NCI-H524 treated with DMSO at 0.1 percent for 48 hours (cell line): Measurements from ENCODE around the gene SVOP.
"Not testable (repeated sequence)": the region's sequence is repeated elsewhere in the genome, so short reads cannot be mapped to it uniquely, and the experiment has no call there.

Experiments
- DNase-seq: peaks from one replicate; lab custom pipeline; 2025; lab: John Stamatoyannopoulos, UW

SVOP gene, protein sequence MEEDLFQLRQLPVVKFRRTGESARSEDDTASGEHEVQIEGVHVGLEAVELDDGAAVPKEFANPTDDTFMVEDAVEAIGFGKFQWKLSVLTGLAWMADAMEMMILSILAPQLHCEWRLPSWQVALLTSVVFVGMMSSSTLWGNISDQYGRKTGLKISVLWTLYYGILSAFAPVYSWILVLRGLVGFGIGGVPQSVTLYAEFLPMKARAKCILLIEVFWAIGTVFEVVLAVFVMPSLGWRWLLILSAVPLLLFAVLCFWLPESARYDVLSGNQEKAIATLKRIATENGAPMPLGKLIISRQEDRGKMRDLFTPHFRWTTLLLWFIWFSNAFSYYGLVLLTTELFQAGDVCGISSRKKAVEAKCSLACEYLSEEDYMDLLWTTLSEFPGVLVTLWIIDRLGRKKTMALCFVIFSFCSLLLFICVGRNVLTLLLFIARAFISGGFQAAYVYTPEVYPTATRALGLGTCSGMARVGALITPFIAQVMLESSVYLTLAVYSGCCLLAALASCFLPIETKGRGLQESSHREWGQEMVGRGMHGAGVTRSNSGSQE

DNA sequence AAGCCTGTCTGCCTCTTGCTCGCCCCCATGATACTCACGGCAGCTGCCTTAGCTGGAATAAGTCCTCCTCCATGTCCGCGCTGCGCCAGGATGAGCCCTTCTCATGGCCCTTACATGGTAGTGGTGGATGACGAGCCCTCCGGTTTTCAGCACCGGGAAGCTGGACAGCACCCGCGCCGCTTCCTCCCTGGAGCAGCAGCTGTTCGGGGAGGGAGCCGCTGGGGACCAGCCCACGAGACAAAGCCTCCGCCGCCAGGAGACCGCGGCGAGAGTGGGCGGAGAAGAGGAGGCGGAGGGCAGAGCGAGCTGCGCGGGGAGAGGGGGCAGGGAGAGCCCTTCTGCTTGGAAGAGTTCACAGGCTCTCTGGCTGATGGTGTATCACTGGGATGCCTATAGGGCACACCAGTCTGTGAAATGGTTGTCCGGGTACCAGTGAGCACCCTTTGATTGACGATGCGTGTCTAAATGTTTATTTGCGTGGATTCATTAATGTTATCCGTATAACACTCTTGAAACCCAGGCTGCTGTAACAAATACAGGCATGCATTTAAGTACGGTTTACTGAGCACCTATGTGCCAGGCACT, at the start of gene SVOP:
TSS of gene SVOP (minus strand) at position 273 of the 585 bp plus-strand sequence. CDS start at position 73, 200 bp downstream.
- peak; percentile 64 for DNase-seq

DNA sequence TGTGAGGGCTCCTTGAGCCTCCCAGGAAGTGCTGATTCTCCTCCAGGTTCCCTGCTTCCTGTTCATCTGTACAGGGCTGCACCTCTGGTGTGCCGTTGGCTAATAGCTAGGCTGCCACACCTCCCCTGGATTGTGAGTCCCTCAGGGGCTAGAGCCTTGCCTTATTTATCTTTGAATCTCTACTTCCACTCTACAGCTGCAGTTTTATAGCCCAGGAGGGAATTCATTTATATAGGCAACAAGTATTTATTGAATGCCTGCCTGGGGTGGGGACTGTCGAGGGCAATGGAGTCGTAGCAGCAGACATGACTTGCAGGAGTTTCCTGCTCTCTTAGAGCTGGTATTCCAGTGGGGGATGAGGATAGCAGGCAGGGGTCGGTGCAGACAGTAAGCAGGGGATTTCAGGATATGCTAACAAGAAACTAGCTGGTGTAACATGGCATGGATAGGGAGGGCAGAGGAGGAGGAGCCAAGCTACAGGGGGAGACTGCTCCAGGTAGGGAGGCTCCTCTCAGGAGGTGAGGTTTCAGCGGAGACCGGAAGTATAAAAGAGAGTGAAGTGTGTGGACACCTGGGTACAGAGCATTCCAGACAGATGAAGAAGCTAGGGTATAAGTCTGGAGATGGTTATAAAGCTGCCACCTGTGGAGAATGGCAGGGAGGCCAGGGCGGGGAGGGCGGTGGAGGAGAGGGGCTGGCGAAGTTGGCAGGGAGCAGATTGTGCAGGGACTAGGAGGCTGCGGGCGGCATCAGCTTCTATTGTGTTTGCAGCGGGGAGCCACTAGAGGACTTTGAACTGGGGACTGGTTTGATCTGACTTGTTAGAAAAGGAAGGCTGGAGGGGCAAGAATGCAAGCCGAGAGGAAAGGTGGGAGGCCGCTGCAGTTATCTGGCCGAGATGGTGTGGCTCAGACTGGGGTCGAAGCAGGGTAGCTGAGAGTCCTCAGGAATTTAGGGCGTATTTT, 48.7 kb upstream of the SVOP start:
- no peak for DNase-seq

DNA sequence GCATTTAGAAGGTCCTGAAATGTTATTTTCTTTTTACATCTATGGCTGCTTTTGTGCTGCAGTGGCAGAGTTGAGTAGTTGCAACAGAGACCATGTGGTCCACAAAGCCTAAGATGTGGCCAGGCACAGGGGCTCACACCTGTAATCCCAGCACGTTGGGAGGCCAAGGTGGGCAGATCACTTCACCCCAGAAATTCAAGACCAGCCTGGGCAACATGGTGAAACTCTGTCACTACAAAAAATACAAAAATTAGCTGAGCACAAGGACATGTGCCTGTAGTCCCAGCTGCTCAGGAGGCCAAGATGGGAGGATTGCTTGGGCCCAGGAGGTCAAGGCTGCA, 45.0 kb upstream of the SVOP start:
- DNase-seq = no peak

DNA sequence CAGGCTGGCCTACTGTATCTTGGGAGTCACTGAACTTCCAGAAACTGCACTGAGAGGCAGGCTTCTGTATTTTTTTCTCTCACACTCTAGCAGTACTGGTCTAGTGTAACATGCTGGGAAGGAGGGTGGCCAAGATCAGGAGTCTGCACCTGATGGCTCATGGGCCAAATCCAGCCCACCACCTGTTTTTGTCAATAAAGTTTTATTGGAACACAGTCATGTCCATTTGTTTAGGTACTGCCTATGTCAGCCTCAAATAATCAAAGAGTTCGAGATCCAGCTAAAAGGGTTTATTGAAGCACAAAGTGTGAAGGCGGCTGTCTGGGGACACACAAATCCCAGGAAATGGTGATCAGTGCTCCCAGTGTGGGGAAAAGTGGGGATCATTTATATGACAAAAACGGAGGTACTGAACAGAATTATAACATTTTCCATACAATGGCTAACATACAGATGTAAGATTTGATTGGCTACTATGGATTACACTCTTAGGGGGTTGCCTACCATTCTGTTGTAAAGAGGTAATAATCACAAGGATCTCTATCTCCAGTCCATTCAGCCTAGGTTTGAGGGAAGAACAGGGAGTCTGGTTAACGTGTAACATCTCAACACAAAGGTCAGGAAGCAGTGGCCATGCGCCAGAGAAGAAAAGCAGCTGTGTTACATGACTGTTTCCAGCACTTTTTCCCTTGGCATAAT, 44.4 kb upstream of the SVOP start:
- DNase-seq = no peak

- no peak for DNase-seq
Measured at GRCh38 chr12:109064143-109064542, 43.3 kb upstream of the SVOP start.

GRCh38 chr12:109058773-109059172, 37.9 kb upstream of the SVOP start:
- DNase-seq = no peak

DNA sequence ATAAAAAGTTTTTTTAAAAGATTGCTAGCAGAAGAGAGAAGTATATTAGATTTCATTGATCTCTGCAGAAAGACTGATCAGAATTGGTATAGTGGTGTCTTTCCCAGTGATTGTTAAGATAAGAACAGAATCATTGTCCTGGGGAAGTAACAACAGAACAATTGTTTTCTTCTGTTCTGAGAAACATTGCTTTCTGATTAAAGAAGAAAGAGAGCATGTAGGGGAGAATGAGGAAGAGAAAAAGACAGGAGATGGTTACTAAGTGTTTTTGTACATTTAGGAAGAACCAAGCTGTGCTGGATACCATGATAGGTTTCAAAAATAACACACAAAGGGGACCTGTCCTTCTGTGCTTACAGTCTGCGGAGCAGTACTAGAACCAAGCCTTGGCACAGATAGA, 36.5 kb upstream of the SVOP start:
- no peak for DNase-seq

DNA sequence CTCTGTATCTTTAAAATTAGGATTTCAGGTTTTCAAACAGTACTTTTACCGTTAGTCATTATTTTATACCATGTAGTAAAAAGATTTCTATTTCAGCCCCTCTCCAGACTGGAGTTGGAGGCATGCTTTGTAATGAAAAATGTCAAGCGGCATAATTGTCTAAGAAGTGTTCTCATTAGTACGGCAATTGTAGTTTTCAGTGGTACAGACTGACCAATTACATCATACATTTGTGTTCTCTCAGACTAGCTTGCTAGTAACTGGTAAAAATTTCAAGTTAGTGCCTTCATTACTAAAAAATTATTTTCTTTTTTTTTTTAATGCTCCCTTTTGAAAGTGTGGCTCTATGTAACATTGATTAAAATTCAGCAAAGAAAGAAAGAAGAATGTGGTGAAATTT, 36.0 kb upstream of the SVOP start:
- no peak for DNase-seq

- DNase-seq = no peak
Measured at GRCh38 chr12:109054520-109054919, 33.7 kb upstream of the SVOP start.

DNA sequence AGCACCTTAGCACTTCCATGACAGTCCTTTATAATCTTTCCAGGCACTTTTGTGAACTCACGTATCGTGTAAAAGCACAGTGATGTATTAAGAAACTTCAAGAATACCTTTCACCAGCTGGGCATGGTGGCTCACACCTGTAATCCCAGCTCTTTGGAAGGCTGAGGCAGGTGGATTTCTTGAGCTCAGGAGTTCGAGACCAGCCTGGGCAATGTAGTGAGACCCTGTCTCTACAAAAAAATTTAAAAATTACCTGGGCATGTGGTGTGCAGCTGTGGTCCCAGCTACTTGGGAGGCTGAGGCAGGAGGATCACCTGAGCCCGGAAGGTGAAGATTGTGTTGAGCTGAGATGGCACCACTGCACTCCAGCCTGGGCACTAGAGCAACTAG, 33.3 kb upstream of the SVOP start:
- DNase-seq = not testable (repeated sequence)

- DNase-seq = no peak
Measured at GRCh38 chr12:109053382-109054123, 32.7 kb upstream of the SVOP start.

DNA sequence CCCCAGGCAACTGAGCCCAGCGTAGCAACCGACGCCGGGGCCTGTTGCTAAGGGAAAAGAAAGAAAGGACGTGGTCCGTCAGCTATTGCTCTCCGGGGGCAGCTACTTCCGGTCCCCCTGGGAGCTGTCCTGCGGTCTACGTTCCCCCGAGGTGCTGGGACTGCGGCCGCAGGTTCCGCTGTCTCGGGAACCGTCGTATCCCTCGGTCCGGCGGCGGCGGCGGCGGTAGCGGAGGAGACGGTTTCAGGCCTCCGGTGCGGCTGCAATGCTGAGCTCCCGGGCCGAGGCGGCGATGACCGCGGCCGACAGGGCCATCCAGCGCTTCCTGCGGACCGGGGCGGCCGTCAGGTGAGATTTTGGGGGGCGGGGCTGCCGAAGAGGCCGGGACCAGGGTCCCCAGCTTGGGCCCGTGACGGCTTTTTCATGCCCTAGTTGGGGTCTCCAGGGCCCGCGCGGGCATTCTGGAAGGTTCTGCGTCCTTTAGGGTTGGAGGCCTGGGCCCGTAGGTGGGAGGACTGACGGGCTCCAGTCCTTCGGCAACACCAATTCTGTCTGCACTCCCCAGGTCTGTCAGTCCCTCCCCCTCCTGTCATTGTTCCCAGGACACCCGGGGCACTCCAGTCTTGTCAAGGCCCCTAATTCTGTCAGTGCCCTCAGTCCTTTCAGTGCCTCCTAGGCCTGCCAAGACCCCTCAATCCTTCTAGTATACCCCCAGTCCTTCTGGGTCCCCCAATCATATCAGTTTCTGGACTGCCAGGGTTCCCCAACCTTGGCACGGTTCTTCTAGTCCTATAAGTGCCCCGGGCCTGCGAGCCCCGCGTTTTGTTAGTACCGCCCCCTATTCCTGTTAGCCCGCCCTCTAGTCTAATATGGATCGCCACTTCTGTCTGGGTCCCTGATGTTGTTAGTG, 31.8 kb upstream of the SVOP start, which contains the start of gene USP30:
TSS of gene USP30 (plus strand) at position 163 of the 910 bp plus-strand sequence. CDS start at position 266, 103 bp downstream.
- peak; percentile 29 for DNase-seq

DNA sequence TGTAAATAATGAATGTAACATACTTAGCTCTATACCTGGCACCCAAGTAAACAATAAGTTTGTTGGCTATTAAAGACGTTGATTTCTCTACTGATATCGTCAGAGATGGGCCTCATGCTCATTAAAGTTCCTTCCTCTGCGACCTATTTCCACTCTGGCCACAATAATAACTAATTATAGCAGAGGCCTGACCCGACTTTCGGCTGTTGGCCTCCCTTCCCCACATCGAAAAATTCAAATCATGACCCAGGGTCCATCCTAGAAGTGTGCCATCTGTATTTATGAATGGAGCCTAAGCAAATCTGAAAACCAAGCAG, 31.2 kb upstream of the SVOP start:
- DNase-seq = no peak

GRCh38 chr12:109049794-109050193, 28.9 kb upstream of the SVOP start:
- DNase-seq = not testable (repeated sequence)

DNA sequence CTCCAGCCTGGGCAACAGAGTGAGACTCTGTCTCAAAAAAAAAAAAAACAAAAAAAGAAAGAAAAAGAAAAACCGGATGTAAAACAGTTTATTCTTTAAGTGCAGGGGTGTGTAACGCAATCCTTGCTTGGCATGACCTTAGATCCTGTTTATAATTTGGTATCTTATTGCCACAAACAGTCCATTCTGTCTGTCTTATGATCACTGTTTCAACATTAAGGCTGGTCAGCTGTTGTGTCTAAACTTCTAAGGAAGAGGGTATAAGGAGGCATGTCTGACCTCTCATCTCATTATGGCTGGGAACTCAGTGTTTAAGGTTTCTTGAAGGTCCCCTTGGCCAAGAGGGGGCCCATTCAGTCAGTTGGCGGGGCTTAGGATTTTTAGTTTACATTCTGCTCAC, 27.8 kb upstream of the SVOP start:
- not testable (repeated sequence) for DNase-seq

DNA sequence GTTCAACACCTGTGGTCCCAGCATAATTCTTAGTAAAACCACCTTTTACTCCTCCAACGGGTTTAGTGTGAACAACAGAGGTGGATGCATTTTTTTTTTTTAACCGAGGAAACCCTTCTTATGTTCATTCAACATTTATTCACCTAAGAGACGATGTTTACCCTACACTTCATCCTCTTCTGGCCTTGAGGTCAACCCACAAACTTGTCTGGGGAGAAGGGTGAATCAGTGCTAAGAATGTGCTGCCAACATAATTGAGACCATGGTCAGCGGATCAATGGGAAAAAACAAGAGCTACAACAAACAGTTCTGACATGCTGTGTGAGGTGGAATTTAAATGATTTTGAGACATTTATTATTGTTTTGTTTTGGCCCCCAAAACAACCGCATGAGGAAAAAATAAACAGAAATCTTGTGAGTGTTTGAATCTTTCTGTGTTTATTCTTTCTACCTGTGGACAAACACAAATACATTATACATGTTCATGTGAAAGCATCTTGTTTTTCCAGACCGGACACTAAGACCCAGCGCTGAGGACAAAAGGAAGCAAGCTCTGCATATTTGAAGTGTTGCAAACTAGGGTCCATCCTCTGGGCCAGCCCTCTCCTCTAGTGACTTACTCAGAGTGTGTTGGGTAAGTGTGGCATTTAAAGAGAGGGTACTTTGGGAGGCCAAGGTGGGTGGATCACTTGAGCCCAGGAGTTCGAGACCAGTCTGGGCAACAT, 26.4 kb upstream of the SVOP start:
- no peak for DNase-seq

GRCh38 chr12:109044241-109044640, 23.4 kb upstream of the SVOP start:
- no peak for DNase-seq

DNA sequence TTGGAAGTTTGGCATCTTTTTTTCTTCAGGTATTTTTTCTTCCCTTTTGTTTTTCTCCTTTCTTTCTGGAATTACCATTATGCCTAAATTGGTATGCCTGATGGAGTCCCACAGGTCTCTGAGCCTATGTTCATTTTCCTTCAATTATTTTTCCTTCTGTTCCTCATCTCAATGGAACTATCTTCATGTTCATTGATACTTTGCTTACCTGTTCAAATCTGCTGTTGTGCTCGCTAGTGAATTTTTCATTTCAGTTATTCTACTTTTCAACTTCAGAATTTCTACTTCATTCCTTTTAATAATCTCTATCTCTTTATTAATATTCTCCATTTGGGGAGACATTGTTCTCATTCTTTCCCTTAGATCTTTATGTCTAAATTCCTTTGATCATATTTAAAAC, 16.1 kb upstream of the SVOP start:
- DNase-seq = no peak
